Neuronal stem cell (in vitro differentiated cells): ENCODE data around the gene CCDC127.

Source experiments
- DNase-seq: peaks from one replicate; pipeline ENCODE4 v3.0.0-alpha.2; 2013; ENCODE audit warnings: low spot score
- H2AFZ ChIP-seq: one replicate; pipeline ENCODE4 v1.6.1; 2013; ENCODE audit warnings: mild to moderate bottlenecking, low read length, inconsistent platforms
- H2AK5ac ChIP-seq: 2 replicates; pipeline ENCODE4 v1.6.1; 2013; ENCODE audit warnings: low read depth, mild to moderate bottlenecking, inconsistent platforms, low read length, moderate library complexity, mixed read lengths
- H2BK120ac ChIP-seq: 2 replicates; pipeline ENCODE4 v1.6.1; 2013; ENCODE audit warnings: low read depth, mild to moderate bottlenecking, inconsistent platforms, low read length, moderate library complexity, mixed read lengths
- H2BK12ac ChIP-seq: one replicate; pipeline ENCODE4 v1.6.1; 2013; ENCODE audit warnings: low read length, inconsistent platforms
- H2BK15ac ChIP-seq: 2 replicates; pipeline ENCODE4 v1.6.1; 2013; ENCODE audit warnings: mild to moderate bottlenecking, low read length, inconsistent platforms, mixed read lengths
- H2BK5ac ChIP-seq: one replicate; pipeline ENCODE4 v1.6.1; 2013; ENCODE audit warnings: inconsistent platforms, mild to moderate bottlenecking, low read length, moderate library complexity
- H3K14ac ChIP-seq: one replicate; pipeline ENCODE4 v1.6.1; 2013; ENCODE audit warnings: low read length, inconsistent platforms
- H3K18ac ChIP-seq: 2 replicates; pipeline ENCODE4 v1.6.1; 2013; ENCODE audit warnings: low read length, inconsistent platforms
- H3K23ac ChIP-seq: 2 replicates; pipeline ENCODE4 v1.6.1; 2013; ENCODE audit warnings: low read depth, mild to moderate bottlenecking, mixed read lengths, low read length, inconsistent platforms; ENCODE audit not compliant: poor library complexity
- H3K27ac ChIP-seq: replicated peaks from 3 replicates; pipeline ENCODE4 v1.5.1; 2013; ENCODE audit warnings: low read length, inconsistent platforms
- H3K27me3 ChIP-seq, 3 experiments: 2 replicates each; pipeline ENCODE4 v1.6.1; 2013; ENCODE audit warnings: low read length in 3 of 3, mild to moderate bottlenecking in 2 of 3, inconsistent platforms in 1 of 3, low read depth in 1 of 3, mixed read lengths in 1 of 3, moderate library complexity in 1 of 3; ENCODE audit not compliant: control insufficient read depth in 3 of 3, insufficient read depth in 3 of 3
- H3K36me3 ChIP-seq, 2 donors: replicated peaks in 1 of 2; 2 replicates each; pipeline ENCODE4 v1.6.1; 2013; ENCODE audit warnings: low read length in 2 of 2; ENCODE audit not compliant: control insufficient read depth in 2 of 2, insufficient read depth in 2 of 2
- H3K4ac ChIP-seq: 2 replicates; pipeline ENCODE4 v1.6.1; 2013; ENCODE audit warnings: inconsistent platforms, mild to moderate bottlenecking, low read length, moderate library complexity
- H3K4me1 ChIP-seq, 2 donors: 1 replicate in 1 of 2; 2 replicates in 1 of 2; pipeline ENCODE4 v1.6.1; 2013; ENCODE audit warnings: low read length in 2 of 2, low read depth in 1 of 2; ENCODE audit not compliant: control insufficient read depth in 2 of 2, insufficient read depth in 1 of 2
- H3K4me2 ChIP-seq: one replicate; pipeline ENCODE4 v1.6.1; 2013; ENCODE audit warnings: mild to moderate bottlenecking, low read length, inconsistent platforms; ENCODE audit not compliant: insufficient read depth, poor library complexity, severe bottlenecking
- H3K4me3 ChIP-seq, 2 donors: 2 replicates each; pipeline ENCODE4 v1.5.1; 2013; ENCODE audit warnings: low read length in 2 of 2, mild to moderate bottlenecking in 2 of 2, inconsistent platforms in 1 of 2, moderate library complexity in 1 of 2
- H3K79me1 ChIP-seq: one replicate; pipeline ENCODE4 v1.6.1; 2013; ENCODE audit warnings: low read depth, mild to moderate bottlenecking, inconsistent platforms, low read length, moderate library complexity
- H3K9ac ChIP-seq: one replicate; pipeline ENCODE4 v1.6.1; 2013; ENCODE audit warnings: mild to moderate bottlenecking, low read depth, low read length, inconsistent platforms; ENCODE audit not compliant: poor library complexity
- H3K9me3 ChIP-seq, 2 donors: replicated peaks in 1 of 2; 2 replicates each; pipeline versions ENCODE3 to v1.6.1; 2013; ENCODE audit warnings: low read length in 2 of 2, mild to moderate bottlenecking in 2 of 2, inconsistent platforms in 1 of 2, low read depth in 1 of 2, mixed read lengths in 1 of 2, moderate library complexity in 1 of 2; ENCODE audit not compliant: control insufficient read depth in 2 of 2, insufficient read depth in 1 of 2
- H4K8ac ChIP-seq: one replicate; pipeline ENCODE4 v1.6.1; 2013; ENCODE audit warnings: low read depth, mild to moderate bottlenecking, inconsistent platforms, low read length, moderate library complexity
- H4K91ac ChIP-seq: one replicate; pipeline ENCODE4 v1.6.1; 2013; ENCODE audit warnings: low read length, low read depth, mild to moderate bottlenecking, inconsistent platforms; ENCODE audit not compliant: poor library complexity
- WGBS, 2 donors: extraction: QIAGEN DNeasy Blood & Tissue Kit; methylation state at CpG; one replicate each; pipeline ENCODE4 v1.1.7; 2013; ENCODE audit warnings: missing lambda C conversion rate in 2 of 2, mixed read lengths in 1 of 2; ENCODE audit not compliant: insufficient read length in 2 of 2, insufficient replicate concordance in 1 of 2; ENCODE audit errors: extremely low coverage in 2 of 2; 5-methylcytosine and 5-hydroxymethylcytosine counted together

Gene CCDC127

GRCh38 chr5:191036-191948 is 26.7 kb downstream of the CCDC127 start, which contains the start of gene LRRC14B:
LRRC14B (plus strand) TSS chr5:191495; CDS start chr5:191539, 44 bp downstream.
- Histone ChIP-seq H3K4me2 (no peak within 1 kb of the TSS), H3K27ac (no peak within 1 kb of the TSS), H2BK12ac (peak within 1 kb of the TSS; percentile 64), H3K9me3 (no peaks in the 10 kb centered on the region), H3K36me3 (no peaks in the 10 kb centered on the region), H2AFZ (no peak within 1 kb of the TSS), H2AK5ac (peak within 1 kb of the TSS; percentile 75), H3K9ac (no peak within 1 kb of the TSS), H2BK15ac (peak within 1 kb of the TSS; percentile 37), H3K4me3 (no peak within 1 kb of the TSS), H3K4ac (no peak within 1 kb of the TSS), H3K27me3 (no peaks in the 10 kb centered on the region), H3K4me1 (peaks cover 9 to 22% of the 10 kb centered on the region in 2 donors), H3K79me1 (peaks cover 2% of the 10 kb centered on the region), H3K18ac (peak within 1 kb of the TSS; percentile 17), H3K14ac (peak within 1 kb of the TSS; percentile 38), H3K23ac (peak within 1 kb of the TSS; percentile 85), H2BK120ac (no peak within 1 kb of the TSS), H2BK5ac (peak within 1 kb of the TSS; percentile 66), H4K91ac (no peak within 1 kb of the TSS), H4K8ac (peak within 1 kb of the TSS; percentile 17)
- WGBS, 2 donors, result no CpG with 5 or more reads among the region's 56 CpGs
- no peak for DNase-seq

- Histone ChIP-seq H2BK15ac (peak overlapping the region; percentile 17), H3K23ac (peak overlapping the region; percentile 37), H3K18ac (no peak overlapping the region), H2BK12ac (peak overlapping the region; percentile 64), H3K9ac (no peak overlapping the region), H2AFZ (no peak overlapping the region), H3K4ac (no peak overlapping the region), H2BK5ac (no peak overlapping the region), H4K8ac (no peak overlapping the region), H3K79me1 (peaks cover 2% of the 10 kb centered on the region), H3K4me3 (no peak overlapping the region), H2BK120ac (no peak overlapping the region), H3K4me2 (no peak overlapping the region), H3K36me3 (no peaks in the 10 kb centered on the region), H3K14ac (no peak overlapping the region), H3K9me3 (no peaks in the 10 kb centered on the region), H3K4me1 (peaks cover 9 to 18% of the 10 kb centered on the region in 2 donors), H4K91ac (no peak overlapping the region), H3K27me3 (no peaks in the 10 kb centered on the region), H3K27ac (no peak overlapping the region), H2AK5ac (peak overlapping the region; percentile 75)
- WGBS, 2 donors, result no CpG with 5 or more reads among the region's 16 CpGs
- no peak for DNase-seq
These were observed 27.5 kb downstream of the CCDC127 start for GRCh38 chr5:190366-191035.

GRCh38 chr5:189976-190365 is 28.0 kb downstream of the CCDC127 start:
- no peak overlapping the region for H2BK120ac ChIP-seq
- no peak overlapping the region for H3K4me2 ChIP-seq
- no CpG with 5 or more reads among the region's 11 CpGs for WGBS, 2 donors

GRCh38 chr5:189486-189885 is 28.5 kb downstream of the CCDC127 start:
- no peak overlapping the region for H3K27ac ChIP-seq
- no peak overlapping the region for H3K9ac ChIP-seq
- H3K36me3 ChIP-seq, result no peaks in the 10 kb centered on the region
- no peak overlapping the region for H3K4me2 ChIP-seq
- H3K4me1 ChIP-seq, result peaks cover 9 to 18% of the 10 kb centered on the region in 2 donors
- H4K91ac ChIP-seq, result no peak overlapping the region
- no peak overlapping the region for H3K14ac ChIP-seq
- no peak overlapping the region for H3K4me3 ChIP-seq
- no peak overlapping the region for H2AK5ac ChIP-seq
- H4K8ac ChIP-seq, result no peak overlapping the region
- DNase-seq, result no peak
- H3K9me3 ChIP-seq, result no peaks in the 10 kb centered on the region
- no peaks in the 10 kb centered on the region for H3K27me3 ChIP-seq
- H2AFZ ChIP-seq, result no peak overlapping the region
- H2BK120ac ChIP-seq, result no peak overlapping the region
- H2BK15ac ChIP-seq, result peak overlapping the region; percentile 25
- no peak overlapping the region for H2BK5ac ChIP-seq
- no peak overlapping the region for H2BK12ac ChIP-seq
- H3K18ac ChIP-seq, result no peak overlapping the region
- H3K79me1 ChIP-seq, result peaks cover 2% of the 10 kb centered on the region
- WGBS, 2 donors, result no CpG with 5 or more reads among the region's 10 CpGs
- no peak overlapping the region for H3K4ac ChIP-seq
- no peak overlapping the region for H3K23ac ChIP-seq

More at GRCh38 chr5:189976-190365, 28.0 kb downstream of the CCDC127 start:
- peaks cover 2% of the 10 kb centered on the region for H3K79me1 ChIP-seq
- DNase-seq, result no peak
- no peak overlapping the region for H3K23ac ChIP-seq
- no peak overlapping the region for H4K8ac ChIP-seq
- H3K4me1 ChIP-seq, result peaks cover 9 to 18% of the 10 kb centered on the region in 2 donors
- H3K4me3 ChIP-seq, result no peak overlapping the region
- H2BK5ac ChIP-seq, result no peak overlapping the region
- no peak overlapping the region for H2BK15ac ChIP-seq
- H2BK12ac ChIP-seq, result no peak overlapping the region
- no peaks in the 10 kb centered on the region for H3K36me3 ChIP-seq
- H3K27me3 ChIP-seq, result no peaks in the 10 kb centered on the region
- no peak overlapping the region for H3K18ac ChIP-seq
- H3K4ac ChIP-seq, result no peak overlapping the region
- no peak overlapping the region for H2AK5ac ChIP-seq
- no peak overlapping the region for H2AFZ ChIP-seq
- no peak overlapping the region for H3K9ac ChIP-seq
- no peak overlapping the region for H3K14ac ChIP-seq
- H3K9me3 ChIP-seq, result no peaks in the 10 kb centered on the region
- no peak overlapping the region for H4K91ac ChIP-seq
- H3K27ac ChIP-seq, result no peak overlapping the region
